H1 (cell line): ENCODE results near the gene MMP17.

Source experiments
- CTCF ChIP-seq, 3 experiments: IDR thresholded peaks; 1 replicate in 2 of 3; 2 replicates in 1 of 3; pipeline versions ENCODE4 v1.5.1 to v1.6.1; 2011; ENCODE audit warnings: low read length in 3 of 3, mild to moderate bottlenecking in 3 of 3, inconsistent platforms in 2 of 3, low read depth in 1 of 3, moderate library complexity in 1 of 3; ENCODE audit not compliant: insufficient read depth in 1 of 3; ENCODE audit errors: control extremely low read depth in 1 of 3
- E2F6 ChIP-seq: IDR thresholded peaks from 2 replicates; pipeline ENCODE4 v1.6.1; 2012; ENCODE audit warnings: inconsistent platforms
- EZH2 ChIP-seq: fragments of 200-600 bp; sonication (generic); IDR thresholded peaks from 2 replicates; pipeline ENCODE4 v1.7.1; 2012; ENCODE audit warnings: low read depth, mild to moderate bottlenecking, moderate library complexity, low read length, inconsistent platforms; ENCODE audit not compliant: severe bottlenecking
- JUND ChIP-seq: IDR thresholded peaks from 2 replicates; pipeline ENCODE4 v1.6.1; 2011; ENCODE audit warnings: mild to moderate bottlenecking, improper control_type of control experiment, low read length
- KDM5A ChIP-seq: fragments of 200-600 bp; IDR thresholded peaks from 2 replicates; pipeline ENCODE4 v1.7.1; 2012; ENCODE audit warnings: mild to moderate bottlenecking, low read length, inconsistent platforms, mixed read lengths
- MAFK ChIP-seq: IDR thresholded peaks from 2 replicates; pipeline ENCODE4 v1.6.1; 2012; ENCODE audit warnings: low read depth, mild to moderate bottlenecking, improper control_type of control experiment, low read length
- POLR2A ChIP-seq, 2 experiments: IDR thresholded peaks; 1 replicate in 1 of 2; 2 replicates in 1 of 2; pipeline ENCODE4 v1.6.1; 2011; ENCODE audit warnings: low read depth in 2 of 2, low read length in 2 of 2, mild to moderate bottlenecking in 2 of 2; ENCODE audit errors: control extremely low read depth in 1 of 2
- POLR2AphosphoS5 ChIP-seq: IDR thresholded peaks from 2 replicates; pipeline ENCODE4 v1.6.1; 2011; ENCODE audit warnings: low read depth, low read length
- RFX5 ChIP-seq: IDR thresholded peaks from 2 replicates; pipeline ENCODE4 v1.6.1; 2011; ENCODE audit warnings: low read depth, low read length, improper control_type of control experiment, borderline replicate concordance
- TAF1 ChIP-seq: IDR thresholded peaks from 2 replicates; pipeline ENCODE4 v1.6.1; 2011; ENCODE audit warnings: mild to moderate bottlenecking, low read depth, low read length

GRCh38 chr12:131871677-131872076 is 43.5 kb downstream of the MMP17 start:
- TF ChIP-seq E2F6 (no peak), CTCF (IDR thresholded peaks at IDR 0.05; ENCODE audit: control extremely low read depth in 1 of 3, insufficient read depth in 1 of 3, low read depth in 1 of 3, low read length in 3 of 3) (no peak), TAF1 (no peak), JUND (no peak), POLR2A (IDR thresholded peaks at IDR 0.05; ENCODE audit: control extremely low read depth in 1 of 2, low read depth in 2 of 2, low read length in 2 of 2) (no peak), KDM5A (no peak), RFX5 (no peak), EZH2 (no peak), POLR2AphosphoS5 (no peak), MAFK (no peak)
